Liver (tissue), 9 donors: Measurements from ENCODE around the gene INPP4B. TPM values are rescaled to one million over a fixed set of nuclear protein-coding genes. Genes with fewer than 3 reads are reported as not detected.

Experiments
- DNase-seq: peaks from one replicate; pipeline ENCODE4 v3.0.0-alpha.2; 2017; ENCODE audit warnings: low spot score
- H3K27ac ChIP-seq, 2 donors: one replicate each; pipeline ENCODE4 v1.7.0; 2013; ENCODE audit warnings: inconsistent platforms in 2 of 2, low read length in 2 of 2, control low read depth in 1 of 2, low read depth in 1 of 2, mild to moderate bottlenecking in 1 of 2
- H3K27me3 ChIP-seq, 4 donors: one replicate each; pipeline versions ENCODE4 v1.6.1 to v1.7.0; 2013; ENCODE audit warnings: low read length in 3 of 4, inconsistent platforms in 1 of 4, mild to moderate bottlenecking in 1 of 4, moderate library complexity in 1 of 4; ENCODE audit not compliant: control insufficient read depth in 4 of 4, insufficient read depth in 4 of 4
- H3K36me3 ChIP-seq, 4 donors: one replicate each; pipeline versions ENCODE4 v1.6.1 to v1.7.0; 2013; ENCODE audit warnings: low read length in 3 of 4, mild to moderate bottlenecking in 3 of 4, low read depth in 1 of 4, moderate library complexity in 1 of 4; ENCODE audit not compliant: control insufficient read depth in 4 of 4, insufficient read depth in 3 of 4
- H3K4me1 ChIP-seq, 4 donors: one replicate each; pipeline versions ENCODE4 v1.6.1 to v1.7.0; 2013; ENCODE audit warnings: low read length in 3 of 4, mild to moderate bottlenecking in 3 of 4, moderate library complexity in 1 of 4; ENCODE audit not compliant: control insufficient read depth in 4 of 4, insufficient read depth in 4 of 4
- H3K4me3 ChIP-seq, 3 donors: one replicate each; pipeline versions ENCODE4 v1.6.1 to v1.7.0; 2013; ENCODE audit warnings: low read length in 3 of 3, control low read depth in 1 of 3, low read depth in 1 of 3, mild to moderate bottlenecking in 1 of 3
- H3K9ac ChIP-seq, 2 donors: one replicate each; pipeline ENCODE4 v1.7.0; 2013; ENCODE audit warnings: low read length in 2 of 2, mild to moderate bottlenecking in 2 of 2, moderate library complexity in 2 of 2, control low read depth in 1 of 2, low read depth in 1 of 2
- H3K9me3 ChIP-seq, 4 donors: one replicate each; pipeline versions ENCODE4 v1.6.1 to v1.7.0; 2013; ENCODE audit warnings: low read length in 3 of 4; ENCODE audit not compliant: control insufficient read depth in 4 of 4
- EGR1 ChIP-seq, 2 donors: IDR thresholded peaks; 2 replicates each; pipeline ENCODE4 v1.6.1; 2016 to 2018; ENCODE audit warnings: antibody characterized with exemption in 2 of 2, low read depth in 2 of 2
- FOXA1 ChIP-seq: IDR thresholded peaks from 2 replicates; pipeline ENCODE4 v1.6.1; 2016; ENCODE audit warnings: antibody characterized with exemption
- FOXA2 ChIP-seq: IDR thresholded peaks from 2 replicates; pipeline ENCODE4 v1.6.1; 2016; ENCODE audit warnings: antibody characterized with exemption
- GABPA ChIP-seq, 2 donors: IDR thresholded peaks in 1 of 2; conservative IDR thresholded peaks in 1 of 2; 2 replicates each; pipeline ENCODE4 v1.6.1; 2016; ENCODE audit warnings: antibody characterized with exemption in 2 of 2, mild to moderate bottlenecking in 1 of 2, moderate library complexity in 1 of 2
- HNF4G ChIP-seq: IDR thresholded peaks from 2 replicates; pipeline ENCODE4 v1.6.1; 2016; ENCODE audit warnings: antibody characterized with exemption
- JUND ChIP-seq, 2 donors: IDR thresholded peaks; 2 replicates each; pipeline ENCODE4 v1.6.1; 2016; ENCODE audit warnings: antibody characterized with exemption in 2 of 2
- NR2F2 ChIP-seq: IDR thresholded peaks from 2 replicates; pipeline ENCODE4 v1.6.1; 2016; ENCODE audit warnings: antibody characterized with exemption
- RAD21 ChIP-seq, 2 donors: IDR thresholded peaks; 2 replicates each; pipeline ENCODE4 v1.6.1; 2016; ENCODE audit warnings: antibody characterized with exemption in 2 of 2, mild to moderate bottlenecking in 2 of 2
- RXRA ChIP-seq, 2 donors: IDR thresholded peaks; 2 replicates each; pipeline ENCODE4 v1.6.1; 2017 to 2018; ENCODE audit warnings: antibody characterized with exemption in 2 of 2, mild to moderate bottlenecking in 1 of 2
- SP1 ChIP-seq: IDR thresholded peaks from 2 replicates; pipeline ENCODE4 v1.6.1; 2018; ENCODE audit warnings: antibody characterized with exemption, mild to moderate bottlenecking
- TAF1 ChIP-seq: conservative IDR thresholded peaks from 2 replicates; pipeline ENCODE4 v1.6.1; 2016; ENCODE audit warnings: antibody characterized with exemption, mild to moderate bottlenecking
- YY1 ChIP-seq: IDR thresholded peaks from 2 replicates; pipeline ENCODE4 v1.6.1; 2016; ENCODE audit warnings: antibody characterized with exemption, mild to moderate bottlenecking
- WGBS: extraction: QIAGEN DNeasy Blood & Tissue Kit; methylation state at CpG from one replicate; pipeline ENCODE4 v1.1.7; 2013; 5-methylcytosine and 5-hydroxymethylcytosine counted together
- polyA plus RNA-seq, 2 donors: library from polyadenylated mRNA; stranded (reverse) in 1 of 2; unstranded in 1 of 2; fragments of 200-250 nt in 1 of 2; fragments of >200 nt in 1 of 2; fragmentation: Nextera tagmentation in 1 of 2; extraction: Ambion mirVana in 1 of 2; gene quantifications; one replicate each; pipeline versions ENCODE4 v1.2.1 to v1.2.3, GENCODE V29; 2013 to 2015
- total RNA-seq, 2 donors: library from RNA; depleted of rRNA; stranded (reverse); fragments of >200 nt; gene quantifications; one replicate each; pipeline ENCODE4 v1.2.3, GENCODE V29; 2014
- TF ChIP-seq, protein P1 (sequence below): fragments of 150-350 bp; IDR thresholded peaks from 2 replicates; pipeline ENCODE4 v1.5.1; 2017; ENCODE audit warnings: improper control_type of control experiment, low read depth, low read length; ENCODE audit not compliant: missing input control
- TF ChIP-seq, protein P2 (sequence below): IDR thresholded peaks from 2 replicates; pipeline ENCODE4 v1.6.1; 2016; ENCODE audit warnings: antibody characterized with exemption
- TF ChIP-seq, protein P3 (sequence below): IDR thresholded peaks from 2 replicates; pipeline ENCODE4 v1.6.1; 2016; ENCODE audit warnings: antibody characterized with exemption
- TF ChIP-seq, protein P4 (sequence below): IDR thresholded peaks from 2 replicates; pipeline ENCODE4 v1.6.1; 2016; ENCODE audit warnings: antibody characterized with exemption, mild to moderate bottlenecking
- TF ChIP-seq, protein P5 (sequence below): IDR thresholded peaks from 2 replicates; pipeline ENCODE4 v1.6.1; 2016; ENCODE audit warnings: antibody characterized with exemption
- donor health status: healthy.
- donor health status: healthy.
- donor health status: healthy.
- donor health status: healthy.
- donor health status: healthy.

Gene INPP4B
- total and polyA plus RNA-seq, 4 donors: 0.43 to 2.8 (median 1.6) TPM

DNA sequence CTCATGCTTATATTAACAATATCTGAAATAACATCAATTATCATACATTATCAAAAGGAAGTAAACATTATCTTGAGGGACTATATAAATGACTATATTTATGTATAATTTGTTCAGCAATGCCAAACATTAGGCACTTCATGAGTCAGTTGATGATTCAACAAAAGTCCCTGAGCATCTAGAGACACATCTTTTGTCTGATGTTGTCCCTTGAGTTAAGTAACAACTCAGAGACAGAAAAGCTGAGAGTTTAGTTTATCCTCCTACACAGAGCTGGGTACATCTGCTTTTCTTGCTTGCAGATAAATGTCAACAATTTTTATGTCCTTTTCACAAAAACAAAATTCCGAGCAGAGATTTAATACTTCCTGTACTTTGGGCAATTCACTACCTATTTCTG lies 311.1 kb downstream of the INPP4B start:
- H3K27ac ChIP-seq: no peak overlapping the region
- H3K4me3 ChIP-seq: no peak overlapping the region
- H3K4me1 ChIP-seq: no peaks in the 10 kb centered on the region
- no peak for DNase-seq
- 87% methylated on average over 1 of the region's 1 CpG for WGBS
- H3K9ac ChIP-seq: no peak overlapping the region
- no peaks in the 10 kb centered on the region for H3K9me3 ChIP-seq
- no peak for TF ChIP-seq YY1
- no peak for TF ChIP-seq FOXA2
- no peak for TF ChIP-seq EGR1 (IDR thresholded peaks at IDR 0.05; ENCODE audit: low read depth in 2 of 2)
- TF ChIP-seq TAF1: no peak
- no peaks in the 10 kb centered on the region for H3K36me3 ChIP-seq
- H3K27me3 ChIP-seq: no peaks in the 10 kb centered on the region

DNA sequence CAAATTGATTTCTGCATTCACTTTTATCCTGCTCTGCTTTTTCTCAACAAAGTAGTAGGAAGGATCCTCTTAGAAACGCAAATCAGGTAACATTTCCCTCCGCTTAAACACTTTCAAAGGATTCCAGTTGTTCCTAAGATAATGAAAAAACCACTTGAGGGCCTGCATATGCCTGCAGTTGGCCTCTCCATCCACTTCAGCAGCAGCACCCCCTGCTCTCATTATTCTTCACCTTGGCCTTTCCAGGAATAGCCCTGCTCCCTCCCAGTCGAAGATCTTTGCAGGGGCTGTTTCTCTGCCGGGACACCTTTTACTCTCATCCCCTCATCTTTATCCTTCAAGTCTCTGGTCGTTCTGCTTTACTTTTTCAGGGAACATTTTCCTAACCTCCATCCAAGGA lies 314.0 kb downstream of the INPP4B start:
- H3K27ac ChIP-seq: no peak overlapping the region
- no peak overlapping the region for H3K9ac ChIP-seq
- H3K9me3 ChIP-seq: no peaks in the 10 kb centered on the region
- no peak for DNase-seq
- WGBS: 86% methylated on average over 5 of the region's 5 CpGs
- no peak overlapping the region for H3K4me3 ChIP-seq
- no peak for TF ChIP-seq RXRA (IDR thresholded peaks at IDR 0.05)
- TF ChIP-seq TAF1: no peak
- TF ChIP-seq, protein P1, sequence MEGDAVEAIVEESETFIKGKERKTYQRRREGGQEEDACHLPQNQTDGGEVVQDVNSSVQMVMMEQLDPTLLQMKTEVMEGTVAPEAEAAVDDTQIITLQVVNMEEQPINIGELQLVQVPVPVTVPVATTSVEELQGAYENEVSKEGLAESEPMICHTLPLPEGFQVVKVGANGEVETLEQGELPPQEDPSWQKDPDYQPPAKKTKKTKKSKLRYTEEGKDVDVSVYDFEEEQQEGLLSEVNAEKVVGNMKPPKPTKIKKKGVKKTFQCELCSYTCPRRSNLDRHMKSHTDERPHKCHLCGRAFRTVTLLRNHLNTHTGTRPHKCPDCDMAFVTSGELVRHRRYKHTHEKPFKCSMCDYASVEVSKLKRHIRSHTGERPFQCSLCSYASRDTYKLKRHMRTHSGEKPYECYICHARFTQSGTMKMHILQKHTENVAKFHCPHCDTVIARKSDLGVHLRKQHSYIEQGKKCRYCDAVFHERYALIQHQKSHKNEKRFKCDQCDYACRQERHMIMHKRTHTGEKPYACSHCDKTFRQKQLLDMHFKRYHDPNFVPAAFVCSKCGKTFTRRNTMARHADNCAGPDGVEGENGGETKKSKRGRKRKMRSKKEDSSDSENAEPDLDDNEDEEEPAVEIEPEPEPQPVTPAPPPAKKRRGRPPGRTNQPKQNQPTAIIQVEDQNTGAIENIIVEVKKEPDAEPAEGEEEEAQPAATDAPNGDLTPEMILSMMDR: no peak
- TF ChIP-seq GABPA (IDR thresholded peaks at IDR 0.05 in 1 of 2, conservative IDR thresholded peaks at IDR 0.05 in 1 of 2): no peak
- no peaks in the 10 kb centered on the region for H3K4me1 ChIP-seq
- H3K27me3 ChIP-seq: no peaks in the 10 kb centered on the region
- H3K36me3 ChIP-seq: no peaks in the 10 kb centered on the region

DNA sequence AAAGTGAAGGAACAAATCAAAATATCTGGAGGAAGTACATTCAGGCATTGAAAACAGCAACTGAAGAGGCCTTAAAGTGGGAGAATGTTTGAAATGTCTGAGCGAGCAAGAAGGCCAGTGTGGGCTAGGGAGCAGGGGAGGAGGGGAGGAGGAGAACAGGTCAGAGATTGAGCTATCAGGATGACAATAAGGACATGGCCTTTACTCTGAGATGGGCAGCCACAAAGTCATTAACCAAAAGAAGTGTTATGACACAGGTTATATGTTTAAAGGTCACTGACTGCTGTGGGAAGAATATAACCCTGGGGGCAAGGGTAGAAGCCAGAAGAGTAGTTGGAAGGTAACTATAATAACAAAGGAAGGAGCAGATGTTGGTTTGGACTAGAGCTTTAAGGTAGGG lies 315.4 kb downstream of the INPP4B start:
- Histone ChIP-seq H3K27me3 (no peaks in the 10 kb centered on the region), H3K36me3 (no peaks in the 10 kb centered on the region), H3K4me3 (no peak overlapping the region), H3K9ac (no peak overlapping the region), H3K4me1 (no peaks in the 10 kb centered on the region), H3K27ac (no peak overlapping the region), H3K9me3 (no peaks in the 10 kb centered on the region)
- no peak for DNase-seq
- no peak for TF ChIP-seq NR2F2
- no peak for TF ChIP-seq RAD21 (IDR thresholded peaks at IDR 0.05)
- no peak for TF ChIP-seq FOXA1
- 68% methylated on average over 1 of the region's 1 CpG for WGBS

DNA sequence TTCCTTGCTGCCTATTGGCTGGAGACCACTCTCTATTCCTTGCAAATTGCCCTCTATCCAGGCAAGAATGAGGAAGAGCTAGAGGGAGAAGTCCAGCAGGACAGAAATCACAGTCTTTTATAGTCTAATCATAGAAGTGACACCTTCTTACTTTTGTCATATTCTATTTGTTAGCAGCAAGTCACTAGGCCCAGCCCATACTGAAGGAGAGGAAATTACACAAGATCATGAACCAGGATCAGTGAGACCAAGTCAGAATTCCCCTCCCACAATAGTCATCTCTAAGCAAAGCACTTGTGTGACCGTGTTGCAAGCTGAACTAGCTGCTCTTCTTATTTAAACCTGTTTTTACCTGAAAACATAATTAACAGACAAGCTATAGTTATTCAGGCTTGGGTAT lies 317.7 kb downstream of the INPP4B start:
- H3K4me1 ChIP-seq: no peaks in the 10 kb centered on the region
- no peak overlapping the region for H3K9ac ChIP-seq
- 81% methylated on average over 1 of the region's 1 CpG for WGBS
- H3K9me3 ChIP-seq: no peaks in the 10 kb centered on the region
- H3K4me3 ChIP-seq: no peak overlapping the region
- DNase-seq: no peak
- no peaks in the 10 kb centered on the region for H3K36me3 ChIP-seq
- no peaks in the 10 kb centered on the region for H3K27me3 ChIP-seq
- H3K27ac ChIP-seq: no peak overlapping the region
- TF ChIP-seq EGR1 (IDR thresholded peaks at IDR 0.05; ENCODE audit: low read depth in 2 of 2): no peak
- TF ChIP-seq NR2F2: no peak
- no peak for TF ChIP-seq JUND (IDR thresholded peaks at IDR 0.05)
- TF ChIP-seq, protein P2, sequence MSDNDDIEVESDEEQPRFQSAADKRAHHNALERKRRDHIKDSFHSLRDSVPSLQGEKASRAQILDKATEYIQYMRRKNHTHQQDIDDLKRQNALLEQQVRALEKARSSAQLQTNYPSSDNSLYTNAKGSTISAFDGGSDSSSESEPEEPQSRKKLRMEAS: no peak
- no peak for TF ChIP-seq FOXA2
- TF ChIP-seq RXRA (IDR thresholded peaks at IDR 0.05): no peak
- no peak for TF ChIP-seq SP1
- TF ChIP-seq, protein P3, sequence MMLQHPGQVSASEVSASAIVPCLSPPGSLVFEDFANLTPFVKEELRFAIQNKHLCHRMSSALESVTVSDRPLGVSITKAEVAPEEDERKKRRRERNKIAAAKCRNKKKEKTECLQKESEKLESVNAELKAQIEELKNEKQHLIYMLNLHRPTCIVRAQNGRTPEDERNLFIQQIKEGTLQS: no peak
- TF ChIP-seq HNF4G: no peak
- TF ChIP-seq YY1: no peak
- TF ChIP-seq, protein P4, sequence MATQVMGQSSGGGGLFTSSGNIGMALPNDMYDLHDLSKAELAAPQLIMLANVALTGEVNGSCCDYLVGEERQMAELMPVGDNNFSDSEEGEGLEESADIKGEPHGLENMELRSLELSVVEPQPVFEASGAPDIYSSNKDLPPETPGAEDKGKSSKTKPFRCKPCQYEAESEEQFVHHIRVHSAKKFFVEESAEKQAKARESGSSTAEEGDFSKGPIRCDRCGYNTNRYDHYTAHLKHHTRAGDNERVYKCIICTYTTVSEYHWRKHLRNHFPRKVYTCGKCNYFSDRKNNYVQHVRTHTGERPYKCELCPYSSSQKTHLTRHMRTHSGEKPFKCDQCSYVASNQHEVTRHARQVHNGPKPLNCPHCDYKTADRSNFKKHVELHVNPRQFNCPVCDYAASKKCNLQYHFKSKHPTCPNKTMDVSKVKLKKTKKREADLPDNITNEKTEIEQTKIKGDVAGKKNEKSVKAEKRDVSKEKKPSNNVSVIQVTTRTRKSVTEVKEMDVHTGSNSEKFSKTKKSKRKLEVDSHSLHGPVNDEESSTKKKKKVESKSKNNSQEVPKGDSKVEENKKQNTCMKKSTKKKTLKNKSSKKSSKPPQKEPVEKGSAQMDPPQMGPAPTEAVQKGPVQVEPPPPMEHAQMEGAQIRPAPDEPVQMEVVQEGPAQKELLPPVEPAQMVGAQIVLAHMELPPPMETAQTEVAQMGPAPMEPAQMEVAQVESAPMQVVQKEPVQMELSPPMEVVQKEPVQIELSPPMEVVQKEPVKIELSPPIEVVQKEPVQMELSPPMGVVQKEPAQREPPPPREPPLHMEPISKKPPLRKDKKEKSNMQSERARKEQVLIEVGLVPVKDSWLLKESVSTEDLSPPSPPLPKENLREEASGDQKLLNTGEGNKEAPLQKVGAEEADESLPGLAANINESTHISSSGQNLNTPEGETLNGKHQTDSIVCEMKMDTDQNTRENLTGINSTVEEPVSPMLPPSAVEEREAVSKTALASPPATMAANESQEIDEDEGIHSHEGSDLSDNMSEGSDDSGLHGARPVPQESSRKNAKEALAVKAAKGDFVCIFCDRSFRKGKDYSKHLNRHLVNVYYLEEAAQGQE: no peak
- no peak for TF ChIP-seq TAF1
- TF ChIP-seq, protein P5, sequence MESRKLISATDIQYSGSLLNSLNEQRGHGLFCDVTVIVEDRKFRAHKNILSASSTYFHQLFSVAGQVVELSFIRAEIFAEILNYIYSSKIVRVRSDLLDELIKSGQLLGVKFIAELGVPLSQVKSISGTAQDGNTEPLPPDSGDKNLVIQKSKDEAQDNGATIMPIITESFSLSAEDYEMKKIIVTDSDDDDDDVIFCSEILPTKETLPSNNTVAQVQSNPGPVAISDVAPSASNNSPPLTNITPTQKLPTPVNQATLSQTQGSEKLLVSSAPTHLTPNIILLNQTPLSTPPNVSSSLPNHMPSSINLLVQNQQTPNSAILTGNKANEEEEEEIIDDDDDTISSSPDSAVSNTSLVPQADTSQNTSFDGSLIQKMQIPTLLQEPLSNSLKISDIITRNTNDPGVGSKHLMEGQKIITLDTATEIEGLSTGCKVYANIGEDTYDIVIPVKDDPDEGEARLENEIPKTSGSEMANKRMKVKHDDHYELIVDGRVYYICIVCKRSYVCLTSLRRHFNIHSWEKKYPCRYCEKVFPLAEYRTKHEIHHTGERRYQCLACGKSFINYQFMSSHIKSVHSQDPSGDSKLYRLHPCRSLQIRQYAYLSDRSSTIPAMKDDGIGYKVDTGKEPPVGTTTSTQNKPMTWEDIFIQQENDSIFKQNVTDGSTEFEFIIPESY: no peak
- TF ChIP-seq GABPA (IDR thresholded peaks at IDR 0.05 in 1 of 2, conservative IDR thresholded peaks at IDR 0.05 in 1 of 2): no peak
